Measurements from ENCODE around the gene VGLL1. TPM values are rescaled to one million over a fixed set of nuclear protein-coding genes. Genes with fewer than 3 reads are reported as not detected.

VGLL1 gene
- polyA plus RNA-seq, 1 of the 3 experiments (the other 2 are of a cell fraction), result not detected

- TF ChIP-seq IRF3 (IDR thresholded peaks at IDR 0.05; ENCODE audit: low read depth, low read length) (no peak), RFX5 (IDR thresholded peaks at IDR 0.05; ENCODE audit: low read length) (no peak), REST (IDR thresholded peaks at IDR 0.05; ENCODE audit: low read depth, low read length) (no peak), NFIC (IDR thresholded peaks at IDR 0.05; ENCODE audit: borderline replicate concordance) (no peak), RAD21 (IDR thresholded peaks at IDR 0.05; ENCODE audit: low read length) (no peak), CHD2 (IDR thresholded peaks at IDR 0.05; ENCODE audit: low read length, partially characterized antibody) (no peak)
These were observed 9.3 kb downstream of the VGLL1 start (continued) for GRCh38 chrX:136541294-136541693.

GRCh38 chrX:136542281-136542680, 10.3 kb downstream of the VGLL1 start:
- Histone ChIP-seq H3K4me1 (ENCODE audit: control insufficient read depth in 1 of 2, insufficient read depth in 2 of 2, low read depth in 1 of 2, low read length in 1 of 2) (no peaks in the 10 kb centered on the region), H2AFZ (ENCODE audit: low read depth) (no peak overlapping the region), H3K9ac (no peak overlapping the region), H4K20me1 (ENCODE audit: insufficient read depth) (no peaks in the 10 kb centered on the region), H3K4me3 (ENCODE audit: low read depth in 2 of 2, low read length in 1 of 2) (no peak overlapping the region), H3K27me3 (ENCODE audit: insufficient read depth) (peaks cover 19% of the 10 kb centered on the region; the same call in 1 of the 2 replicates), H3F3A (replicated peaks; ENCODE audit: insufficient read depth) (no peaks in the 10 kb centered on the region), H3K4me2 (no peak overlapping the region), H3K9me2 (no peaks in the 10 kb centered on the region), H3K27ac (ENCODE audit: low read depth in 2 of 2, low read length in 1 of 2) (no peak overlapping the region), H3K9me3 (no peaks in the 10 kb centered on the region), H3K36me3 (replicated peaks in 1 of 2; ENCODE audit: control insufficient read depth in 1 of 2, insufficient read depth in 2 of 2, low read length in 1 of 2) (no peaks in the 10 kb centered on the region), H3K79me2 (ENCODE audit: insufficient read depth) (no peaks in the 10 kb centered on the region)
- no peak for DNase-seq
- TF ChIP-seq RXRA (IDR thresholded peaks at IDR 0.05; ENCODE audit: borderline replicate concordance, low read depth), result no peak
- no peak for TF ChIP-seq JUND (IDR thresholded peaks at IDR 0.05)
- TF ChIP-seq MEF2A (IDR thresholded peaks at IDR 0.05; ENCODE audit: borderline replicate concordance, low read depth), result no peak
- no peak for TF ChIP-seq NRF1 (IDR thresholded peaks at IDR 0.05; ENCODE audit: low read depth, low read length)
- TF ChIP-seq IRF3 (IDR thresholded peaks at IDR 0.05; ENCODE audit: low read depth, low read length), result no peak
- TF ChIP-seq SIN3A (IDR thresholded peaks at IDR 0.05; ENCODE audit: borderline replicate concordance, low read depth, low read length), result no peak
- TF ChIP-seq RCOR1 (IDR thresholded peaks at IDR 0.05; ENCODE audit: low read length), result no peak
- ChIA-PET POLR2A (no interaction called here), CTCF (no interaction called here)
- 30% methylated on average over 7 of the region's 7 CpGs for WGBS (ENCODE audit: low lambda C conversion rate)
